Loucy (cell line): ENCODE data around the gene CLSTN2.
A peak's percentile ranks its signal among the peaks of the same experiment; 100 is the strongest.

Source experiments
- H2AFZ ChIP-seq: fragments of 200-600 bp; sonication (generic); 2 replicates; pipeline ENCODE4 v1.6.0; 2016; ENCODE audit warnings: antibody characterized with exemption, mild to moderate bottlenecking, low read length, moderate library complexity
- H3F3A ChIP-seq: fragments of 200-600 bp; 2 replicates; pipeline ENCODE4 v1.6.0; 2016; ENCODE audit warnings: antibody characterized with exemption, low read depth, mild to moderate bottlenecking
- H3K27me3 ChIP-seq: fragments of 200-600 bp; sonication (generic); 2 replicates; pipeline ENCODE4 v1.6.1; 2014; ENCODE audit warnings: low read length, mild to moderate bottlenecking; ENCODE audit not compliant: insufficient read depth, poor library complexity, severe bottlenecking
- H3K36me3 ChIP-seq: fragments of 200-600 bp; sonication (generic); 2 replicates; pipeline ENCODE4 v1.6.1; 2016; ENCODE audit warnings: low read length; ENCODE audit not compliant: insufficient read depth
- H3K4me1 ChIP-seq: fragments of 200-600 bp; sonication (generic); 2 replicates; pipeline ENCODE4 v1.5.1; 2014; ENCODE audit warnings: low read length, mild to moderate bottlenecking; ENCODE audit not compliant: insufficient read depth, poor library complexity, severe bottlenecking
- H3K4me2 ChIP-seq: fragments of 200-600 bp; sonication (generic); 2 replicates; pipeline ENCODE4 v1.6.0; 2014; ENCODE audit warnings: antibody characterized with exemption, low read length, low read depth, mild to moderate bottlenecking; ENCODE audit not compliant: poor library complexity, severe bottlenecking
- H3K4me3 ChIP-seq: fragments of 200-600 bp; sonication (generic); 2 replicates; pipeline ENCODE4 v1.5.1; 2014; ENCODE audit warnings: low read length, mild to moderate bottlenecking, mixed read lengths; ENCODE audit not compliant: poor library complexity, severe bottlenecking
- H3K79me2 ChIP-seq: fragments of 200-600 bp; sonication (generic); 2 replicates; pipeline ENCODE4 v1.6.1; 2014; ENCODE audit warnings: low read length; ENCODE audit not compliant: insufficient read depth
- H3K9ac ChIP-seq: fragments of 200-600 bp; sonication (generic); 2 replicates; pipeline ENCODE4 v1.6.0; 2014; ENCODE audit warnings: mild to moderate bottlenecking, low read depth, low read length, moderate library complexity; ENCODE audit not compliant: poor library complexity, severe bottlenecking
- H3K9me2 ChIP-seq: fragments of 200-600 bp; sonication (generic); replicated peaks from 2 replicates; pipeline ENCODE4 v1.6.1; 2016; ENCODE audit warnings: low read depth, low read length, mixed read lengths
- H3K9me3 ChIP-seq: fragments of 200-600 bp; sonication (generic); 2 replicates; pipeline ENCODE4 v1.6.1; 2014; ENCODE audit warnings: mild to moderate bottlenecking, antibody characterized with exemption, low read length, low read depth; ENCODE audit not compliant: insufficient read depth
- H4K20me1 ChIP-seq: fragments of 200-600 bp; sonication (generic); 2 replicates; pipeline ENCODE4 v1.6.0; 2014; ENCODE audit warnings: antibody characterized with exemption, low read length, mild to moderate bottlenecking; ENCODE audit not compliant: insufficient read depth, poor library complexity, severe bottlenecking
- EZH2phosphoT487 ChIP-seq: fragments of 200-600 bp; IDR thresholded peaks from 2 replicates; pipeline ENCODE4 v1.6.1; 2018; ENCODE audit warnings: antibody characterized with exemption, mild to moderate bottlenecking, moderate library complexity, borderline replicate concordance
- TF ChIP-seq, protein P1 (sequence below): fragments of 200-600 bp; sonication (generic); conservative IDR thresholded peaks from 2 replicates; pipeline ENCODE4 v1.5.1; 2014; ENCODE audit warnings: mild to moderate bottlenecking, antibody characterized with exemption, low read length

Gene CLSTN2

DNA sequence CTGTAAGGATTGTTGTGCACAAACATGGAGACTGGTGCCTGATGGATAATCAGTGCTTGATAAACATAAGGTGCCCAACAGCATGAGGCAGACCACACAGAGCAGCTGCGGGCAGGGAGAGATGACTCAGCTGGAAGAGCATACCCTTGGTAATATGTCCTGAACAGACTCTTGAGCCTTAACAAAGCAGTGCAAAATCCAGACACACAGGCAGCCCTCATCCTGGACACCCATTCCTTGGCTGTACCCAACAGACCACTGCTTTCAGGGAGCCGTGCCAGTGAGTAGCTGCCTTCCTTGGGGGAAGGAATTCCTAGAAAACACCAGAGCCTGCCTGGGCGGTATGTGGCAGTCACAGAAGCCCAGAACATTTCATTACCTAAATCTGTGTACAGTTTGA, 156.2 kb downstream of the CLSTN2 start:
- Histone ChIP-seq H3K79me2 (no peaks in the 10 kb centered on the region), H3F3A (no peaks in the 10 kb centered on the region), H3K4me3 (no peak overlapping the region)

DNA sequence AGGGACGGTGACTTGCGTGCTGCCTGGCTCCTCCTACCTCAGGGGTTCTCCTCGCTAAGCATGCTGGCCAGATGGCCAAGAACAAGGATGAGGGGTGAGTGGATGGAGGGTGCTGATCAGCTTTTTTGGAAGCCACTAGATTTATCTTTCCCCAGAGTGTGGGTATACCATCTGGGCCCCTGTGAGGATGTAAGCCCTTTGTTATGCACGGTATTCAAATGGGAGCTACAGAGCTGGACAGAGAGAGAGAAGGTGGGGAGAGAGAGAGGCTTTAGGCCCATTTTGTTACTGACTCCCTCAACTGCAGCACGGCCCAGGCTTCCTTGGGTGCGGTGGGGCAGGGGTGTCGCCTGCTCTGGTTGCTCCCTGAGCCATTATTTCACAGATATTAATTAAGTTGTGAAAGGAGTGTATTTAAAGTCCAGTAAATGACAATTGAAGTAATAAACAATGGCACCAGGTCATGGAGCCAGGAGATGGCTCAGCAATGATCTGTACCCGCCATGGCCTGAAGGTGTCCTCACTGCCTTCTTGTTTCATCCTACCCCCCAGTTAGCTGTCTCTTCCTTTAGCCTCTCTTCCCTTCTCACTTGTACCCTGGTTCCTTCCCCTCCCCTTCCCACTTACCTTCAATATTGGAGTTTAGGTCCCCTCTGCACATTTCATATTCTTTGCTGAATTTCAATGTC, 158.0 kb downstream of the CLSTN2 start:
- H3K4me3 ChIP-seq, result no peak overlapping the region
- H3K9me3 ChIP-seq, result no peaks in the 10 kb centered on the region
- no peak overlapping the region for H2AFZ ChIP-seq
- TF ChIP-seq EZH2phosphoT487, result no peak
- TF ChIP-seq, protein P1, sequence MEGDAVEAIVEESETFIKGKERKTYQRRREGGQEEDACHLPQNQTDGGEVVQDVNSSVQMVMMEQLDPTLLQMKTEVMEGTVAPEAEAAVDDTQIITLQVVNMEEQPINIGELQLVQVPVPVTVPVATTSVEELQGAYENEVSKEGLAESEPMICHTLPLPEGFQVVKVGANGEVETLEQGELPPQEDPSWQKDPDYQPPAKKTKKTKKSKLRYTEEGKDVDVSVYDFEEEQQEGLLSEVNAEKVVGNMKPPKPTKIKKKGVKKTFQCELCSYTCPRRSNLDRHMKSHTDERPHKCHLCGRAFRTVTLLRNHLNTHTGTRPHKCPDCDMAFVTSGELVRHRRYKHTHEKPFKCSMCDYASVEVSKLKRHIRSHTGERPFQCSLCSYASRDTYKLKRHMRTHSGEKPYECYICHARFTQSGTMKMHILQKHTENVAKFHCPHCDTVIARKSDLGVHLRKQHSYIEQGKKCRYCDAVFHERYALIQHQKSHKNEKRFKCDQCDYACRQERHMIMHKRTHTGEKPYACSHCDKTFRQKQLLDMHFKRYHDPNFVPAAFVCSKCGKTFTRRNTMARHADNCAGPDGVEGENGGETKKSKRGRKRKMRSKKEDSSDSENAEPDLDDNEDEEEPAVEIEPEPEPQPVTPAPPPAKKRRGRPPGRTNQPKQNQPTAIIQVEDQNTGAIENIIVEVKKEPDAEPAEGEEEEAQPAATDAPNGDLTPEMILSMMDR, result peak; percentile 48
- no peaks in the 10 kb centered on the region for H3K27me3 ChIP-seq
- H3K4me2 ChIP-seq, result no peak overlapping the region
- H3K9ac ChIP-seq, result no peak overlapping the region
- H4K20me1 ChIP-seq, result no peaks in the 10 kb centered on the region
- no peaks in the 10 kb centered on the region for H3K9me2 ChIP-seq
- H3K4me1 ChIP-seq, result no peaks in the 10 kb centered on the region
- H3K36me3 ChIP-seq, result no peaks in the 10 kb centered on the region
- no peaks in the 10 kb centered on the region for H3F3A ChIP-seq
- H3K79me2 ChIP-seq, result no peaks in the 10 kb centered on the region

More for the DNA sequence above, 156.2 kb downstream of the CLSTN2 start:
- H3K36me3 ChIP-seq, result no peaks in the 10 kb centered on the region
- H4K20me1 ChIP-seq, result no peaks in the 10 kb centered on the region
- no peaks in the 10 kb centered on the region for H3K9me2 ChIP-seq
- TF ChIP-seq, protein P1, result no peak
- TF ChIP-seq EZH2phosphoT487, result no peak
- no peaks in the 10 kb centered on the region for H3K27me3 ChIP-seq
- no peak overlapping the region for H3K9ac ChIP-seq
- no peaks in the 10 kb centered on the region for H3K4me1 ChIP-seq
- H3K9me3 ChIP-seq, result no peaks in the 10 kb centered on the region
- no peak overlapping the region for H3K4me2 ChIP-seq
- no peak overlapping the region for H2AFZ ChIP-seq

DNA sequence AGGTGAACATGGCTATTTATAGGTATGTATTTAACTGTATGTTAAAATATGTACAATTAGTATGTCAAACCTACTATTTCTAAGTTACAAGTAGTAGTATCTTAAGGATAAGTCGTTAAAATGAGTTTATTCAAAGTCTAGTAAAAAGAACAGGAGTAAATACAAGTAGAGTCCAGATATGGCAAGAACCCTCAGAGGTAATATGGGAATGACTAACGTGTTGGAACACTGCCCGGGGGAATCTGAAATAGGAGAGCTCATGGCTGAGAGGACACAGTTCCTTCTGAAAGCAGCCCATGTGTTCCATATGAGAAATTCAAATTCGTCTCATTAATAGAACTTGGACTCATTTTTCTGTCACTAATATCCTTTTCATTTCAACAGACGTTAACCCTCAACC, 158.8 kb downstream of the CLSTN2 start:
- Histone ChIP-seq H3K9me3 (no peaks in the 10 kb centered on the region), H3K36me3 (no peaks in the 10 kb centered on the region), H3K9ac (no peak overlapping the region), H3K27me3 (no peaks in the 10 kb centered on the region), H2AFZ (no peak overlapping the region), H3K79me2 (no peaks in the 10 kb centered on the region), H3K9me2 (no peaks in the 10 kb centered on the region), H3K4me2 (no peak overlapping the region), H3K4me3 (no peak overlapping the region), H3K4me1 (no peaks in the 10 kb centered on the region), H4K20me1 (no peaks in the 10 kb centered on the region), H3F3A (no peaks in the 10 kb centered on the region)
- TF ChIP-seq EZH2phosphoT487, result no peak
- TF ChIP-seq, protein P1, result no peak
